HCT116 (cell line): ENCODE data around the gene GBF1. TPM values are rescaled to one million over a fixed set of nuclear protein-coding genes. Genes with fewer than 3 reads are reported as not detected.

ENCODE experiments used
- ATAC-seq: fragments of 200-7000 bp; cut with Tn5 transposase; 2 replicates; pipeline ENCODE4 v1.9.1; 2020; ENCODE audit warnings: mild to moderate bottlenecking, moderate library complexity
- BruUV-seq: library from RNA; stranded (reverse); fragments of 400-500 nt; replicated peaks from 2 replicates; lab custom pipeline; 2021; lab: Mats Ljungman, UMichigan
- CTCF ChIA-PET: fragments of 300-600 bp; sonication (Branson Sonifier 250); formaldehyde crosslinking; loops from one replicate; lab custom pipeline; 2021; ENCODE audit warnings: antibody characterized with exemption; lab: Charles Lee
- POLR2A ChIA-PET: fragments of 300-600, 350-600 bp; sonication (Branson Sonifier 250); formaldehyde crosslinking; loops from one replicate; lab custom pipeline; 2021; ENCODE audit warnings: antibody characterized with exemption; lab: Charles Lee
- RAD21 ChIA-PET, 2 experiments: fragments of 300-600 bp; sonication (Branson Sonifier 250); formaldehyde crosslinking; loops; one replicate each; lab custom pipeline; 2023; ENCODE audit warnings: low total read pairs in 2 of 2; ENCODE audit not compliant: uncharacterized antibody in 2 of 2, unreplicated experiment in 2 of 2, low non-redundant PET in 1 of 2; lab: Charles Lee
- DNase-seq: peaks from one replicate; pipeline ENCODE4 v3.0.0-alpha.2; 2010; ENCODE audit warnings: low read depth, low spot score
- H2AFZ ChIP-seq: fragments of 200-600 bp; shearing (Covaris generic), sonication (generic); 2 replicates; pipeline ENCODE4 v1.6.1; 2017; ENCODE audit warnings: low read depth, mixed run types, mixed read lengths, antibody characterized with exemption, low read length; ENCODE audit not compliant: poor library complexity, severe bottlenecking
- H3K27ac ChIP-seq: 2 replicates; pipeline ENCODE4 v1.5.1; 2012; ENCODE audit warnings: low read depth, low read length
- H3K27me3 ChIP-seq: fragments of 200-600 bp; sonication (generic); 2 replicates; pipeline ENCODE4 v1.6.1; 2016; ENCODE audit warnings: mixed run types, low read length, mixed read lengths; ENCODE audit not compliant: insufficient read depth
- H3K36me3 ChIP-seq, 2 experiments: fragments of 200-500 bp in 1 of 2; fragments of 200-600 bp in 1 of 2; sonication (Bioruptor generic) in 1 of 2; sonication (generic) in 1 of 2; 2 replicates each; pipeline versions ENCODE4 v1.5.1 to v1.6.1; 2014 to 2016; ENCODE audit warnings: low read length in 2 of 2, inconsistent platforms in 1 of 2, mixed read lengths in 1 of 2, mixed run types in 1 of 2; ENCODE audit not compliant: insufficient read depth in 2 of 2, control insufficient read depth in 1 of 2
- H3K4me1 ChIP-seq, 2 experiments: fragments of 200-600 bp in 1 of 2; sonication (generic) in 1 of 2; 2 replicates each; pipeline versions ENCODE4 v1.5.1 to v1.6.1; 2012 to 2017; ENCODE audit warnings: low read length in 2 of 2, inconsistent platforms in 1 of 2, mild to moderate bottlenecking in 1 of 2, mixed read lengths in 1 of 2, mixed run types in 1 of 2, moderate library complexity in 1 of 2; ENCODE audit not compliant: insufficient read depth in 2 of 2, control insufficient read depth in 1 of 2
- H3K4me2 ChIP-seq: fragments of 200-600 bp; sonication (generic); 2 replicates; pipeline ENCODE4 v1.6.1; 2017; ENCODE audit warnings: mixed run types, low read length, mixed read lengths
- H3K4me3 ChIP-seq, 2 experiments: fragments of 200-600 bp in 1 of 2; sonication (generic) in 1 of 2; replicated peaks in 1 of 2; 2 replicates each; pipeline ENCODE4 v1.5.1; 2011 to 2016; ENCODE audit warnings: low read length in 2 of 2, control low read depth in 1 of 2, low read depth in 1 of 2, mild to moderate bottlenecking in 1 of 2, mixed read lengths in 1 of 2, mixed run types in 1 of 2
- H3K79me2 ChIP-seq: fragments of 200-600 bp; sonication (generic); 2 replicates; pipeline ENCODE4 v1.6.1; 2017; ENCODE audit warnings: mild to moderate bottlenecking, mixed run types, low read length, moderate library complexity, mixed read lengths; ENCODE audit not compliant: insufficient read depth
- H3K9ac ChIP-seq: fragments of 200-600 bp; sonication (generic); 2 replicates; pipeline ENCODE4 v1.6.1; 2016; ENCODE audit warnings: low read length, mixed read lengths
- H3K9me2 ChIP-seq: fragments of 200-600 bp; sonication (generic), shearing (Covaris generic); 2 replicates; pipeline ENCODE4 v1.6.1; 2017; ENCODE audit warnings: mixed run types, mild to moderate bottlenecking, moderate library complexity; ENCODE audit not compliant: insufficient read depth
- H3K9me3 ChIP-seq, 2 experiments: fragments of 200-500 bp in 1 of 2; fragments of 200-600 bp in 1 of 2; sonication (Bioruptor generic) in 1 of 2; sonication (generic) in 1 of 2; 2 replicates each; pipeline ENCODE4 v1.6.1; 2014 to 2017; ENCODE audit warnings: low read length in 2 of 2, mixed read lengths in 2 of 2, inconsistent platforms in 1 of 2, low read depth in 1 of 2, mild to moderate bottlenecking in 1 of 2, mixed run types in 1 of 2, moderate library complexity in 1 of 2; ENCODE audit not compliant: control insufficient read depth in 1 of 2, insufficient read depth in 1 of 2
- H4K20me1 ChIP-seq: fragments of 200-600 bp; sonication (generic), shearing (Covaris generic); 2 replicates; pipeline ENCODE4 v1.6.1; 2017; ENCODE audit warnings: mixed run types, mild to moderate bottlenecking, moderate library complexity; ENCODE audit not compliant: insufficient read depth
- CBX3 ChIP-seq: IDR thresholded peaks from 2 replicates; pipeline ENCODE4 v1.6.1; 2012; ENCODE audit warnings: low read depth
- CEBPB ChIP-seq: IDR thresholded peaks from 2 replicates; pipeline ENCODE4 v1.6.1; 2012; ENCODE audit warnings: low read depth
- ELF1 ChIP-seq: IDR thresholded peaks from 2 replicates; pipeline ENCODE4 v1.6.1; 2012; ENCODE audit warnings: low read depth, borderline replicate concordance
- EZH2 ChIP-seq: fragments of 200-600 bp; sonication (generic); IDR thresholded peaks from 2 replicates; pipeline ENCODE4 v1.6.1; 2017; ENCODE audit warnings: antibody characterized with exemption, mixed run types
- EZH2phosphoT487 ChIP-seq: fragments of 200-600 bp; IDR thresholded peaks from 2 replicates; pipeline ENCODE4 v1.6.1; 2018; ENCODE audit warnings: antibody characterized with exemption, borderline replicate concordance
- FOSL1 ChIP-seq: IDR thresholded peaks from 2 replicates; pipeline ENCODE4 v1.6.1; 2012; ENCODE audit warnings: low read depth
- JUND ChIP-seq: IDR thresholded peaks from 2 replicates; pipeline ENCODE4 v1.6.1; 2012
- POLR2A ChIP-seq: IDR thresholded peaks from 2 replicates; pipeline ENCODE4 v1.7.0; 2011; ENCODE audit warnings: borderline replicate concordance; ENCODE audit not compliant: insufficient read depth, insufficient read length; ENCODE audit errors: extremely low read depth
- POLR2AphosphoS5 ChIP-seq: IDR thresholded peaks from 2 replicates; pipeline ENCODE4 v1.6.1; 2011; ENCODE audit warnings: mild to moderate bottlenecking, low read depth, low read length, moderate library complexity
- SP1 ChIP-seq: IDR thresholded peaks from 2 replicates; pipeline ENCODE4 v1.6.1; 2012; ENCODE audit warnings: low read depth
- SRF ChIP-seq: IDR thresholded peaks from 2 replicates; pipeline ENCODE4 v1.6.1; 2012; ENCODE audit warnings: low read depth
- TCF7L2 ChIP-seq: IDR thresholded peaks from 2 replicates; pipeline ENCODE4 v1.7.0; 2011; ENCODE audit warnings: borderline replicate concordance, inconsistent platforms; ENCODE audit not compliant: insufficient read depth, insufficient read length; ENCODE audit errors: extremely low read depth
- YY1 ChIP-seq: IDR thresholded peaks from 2 replicates; pipeline ENCODE4 v1.6.1; 2011; ENCODE audit warnings: low read length, low read depth, moderate library complexity, mild to moderate bottlenecking; ENCODE audit not compliant: insufficient replicate concordance; ENCODE audit errors: extremely low read depth
- ZFX ChIP-seq: fragments of 450-650 bp; IDR thresholded peaks from 2 replicates; pipeline ENCODE4 v1.6.1; 2017
- ZNF274 ChIP-seq: fragments of 200-500 bp; sonication (Bioruptor generic); IDR thresholded peaks from 2 replicates; pipeline ENCODE4 v1.6.1; 2014; ENCODE audit warnings: mild to moderate bottlenecking, low read depth, low read length, inconsistent platforms
- intact Hi-C: fragments of 100-400 bp; cut with micrococcal nuclease; formaldehyde crosslinking; loops from 2 replicates; pipeline ENCODE4 v1.10.0; 2022
- total RNA-seq: library from RNA; stranded (reverse); gene quantifications from one replicate; pipeline ENCODE4 v1.2.1, GENCODE V29; 2021; ENCODE audit not compliant: unreplicated experiment
- TF ChIP-seq, protein P1 (sequence below), 3 experiments: fragments of 200-600 bp in 1 of 3; sonication (generic) in 1 of 3; IDR thresholded peaks in 2 of 3; conservative IDR thresholded peaks in 1 of 3; 2 replicates each; pipeline ENCODE4 v1.5.1; 2012 to 2017; ENCODE audit warnings: low read depth in 2 of 3, low read length in 2 of 3, antibody characterized with exemption in 1 of 3, borderline replicate concordance in 1 of 3, control low read depth in 1 of 3, mild to moderate bottlenecking in 1 of 3, mixed read lengths in 1 of 3, mixed run types in 1 of 3, moderate library complexity in 1 of 3; ENCODE audit not compliant: insufficient read depth in 1 of 3

GBF1 gene
- total RNA-seq, 1 experiment from 2014 or later, result 58.9 TPM

DNA sequence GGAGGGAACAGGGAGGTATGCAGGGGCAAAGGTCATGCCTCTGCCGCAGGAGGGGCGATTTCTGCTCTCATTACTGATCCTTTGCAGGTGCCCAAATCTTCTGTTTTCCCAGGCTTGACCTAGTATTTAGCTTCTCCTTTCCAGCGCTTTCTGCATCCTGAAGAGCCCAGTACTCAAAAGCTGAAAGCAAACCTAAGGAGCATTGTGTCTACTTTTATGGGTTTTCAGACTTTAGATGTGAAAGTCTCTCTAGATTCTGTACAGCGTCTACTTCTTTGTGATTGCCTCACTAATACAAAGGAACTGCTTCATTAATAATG, 560 bp downstream of the GBF1 start:
- H3K4me1 ChIP-seq, result peaks cover 22 to 52% of the 10 kb centered on the region in 2 experiments
- intact Hi-C loops, result no loop called here
- H3K79me2 ChIP-seq, result peaks cover 53% of the 10 kb centered on the region
- peak overlapping the region; percentile 91 to 95 for H3K4me3 ChIP-seq
- ChIA-PET POLR2A (interaction anchor here (0.6 to 1.3 kb wide), 8 partner anchors 9 to 946 kb away, joined by 3 to 10 read pairs (median 4); no protein-coding TSS in a partner anchor), CTCF (interaction anchor here (1.1 to 6.6 kb wide), 8 partner anchors 15 to 176 kb away, joined by 3 to 63 read pairs (median 6); no protein-coding TSS in a partner anchor), RAD21 (interaction anchor here in 1 of 2 experiments (1.0 kb wide), 2 partner anchors 14 to 16 kb away, joined by 3 to 4 read pairs; no protein-coding TSS in a partner anchor)
- ATAC-seq (no peak), DNase-seq (no peak)
- H3K9me2 ChIP-seq, result no peaks in the 10 kb centered on the region
- H3K9ac ChIP-seq, result peak overlapping the region; percentile 72
- no peak overlapping the region for H2AFZ ChIP-seq
- no TSS peak for BruUV-seq
- no peaks in the 10 kb centered on the region for H3K27me3 ChIP-seq
- H4K20me1 ChIP-seq, result peaks cover 11% of the 10 kb centered on the region; the same call in 1 of the 2 replicates
- no peaks in the 10 kb centered on the region for H3K9me3 ChIP-seq
- H3K36me3 ChIP-seq, result 0 out of 4 replicates have a peak, but pooled peaks cover 0 to 2% of the 10 kb centered on the region in 2 experiments
- TF ChIP-seq ELF1 (no peak), YY1 (no peak), SRF (no peak), JUND (no peak), TCF7L2 (no peak), CEBPB (no peak), FOSL1 (no peak), ZNF274 (no peak), SP1 (no peak), POLR2A (no peak), ZFX (no peak), POLR2AphosphoS5 (no peak), EZH2phosphoT487 (no peak), CBX3 (no peak), EZH2 (no peak)
- TF ChIP-seq, protein P1, sequence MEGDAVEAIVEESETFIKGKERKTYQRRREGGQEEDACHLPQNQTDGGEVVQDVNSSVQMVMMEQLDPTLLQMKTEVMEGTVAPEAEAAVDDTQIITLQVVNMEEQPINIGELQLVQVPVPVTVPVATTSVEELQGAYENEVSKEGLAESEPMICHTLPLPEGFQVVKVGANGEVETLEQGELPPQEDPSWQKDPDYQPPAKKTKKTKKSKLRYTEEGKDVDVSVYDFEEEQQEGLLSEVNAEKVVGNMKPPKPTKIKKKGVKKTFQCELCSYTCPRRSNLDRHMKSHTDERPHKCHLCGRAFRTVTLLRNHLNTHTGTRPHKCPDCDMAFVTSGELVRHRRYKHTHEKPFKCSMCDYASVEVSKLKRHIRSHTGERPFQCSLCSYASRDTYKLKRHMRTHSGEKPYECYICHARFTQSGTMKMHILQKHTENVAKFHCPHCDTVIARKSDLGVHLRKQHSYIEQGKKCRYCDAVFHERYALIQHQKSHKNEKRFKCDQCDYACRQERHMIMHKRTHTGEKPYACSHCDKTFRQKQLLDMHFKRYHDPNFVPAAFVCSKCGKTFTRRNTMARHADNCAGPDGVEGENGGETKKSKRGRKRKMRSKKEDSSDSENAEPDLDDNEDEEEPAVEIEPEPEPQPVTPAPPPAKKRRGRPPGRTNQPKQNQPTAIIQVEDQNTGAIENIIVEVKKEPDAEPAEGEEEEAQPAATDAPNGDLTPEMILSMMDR (IDR thresholded peaks at IDR 0.05 in 2 of 3, conservative IDR thresholded peaks at IDR 0.05 in 1 of 3; ENCODE audit: borderline replicate concordance in 1 of 3, insufficient read depth in 1 of 3, low read depth in 2 of 3, low read length in 2 of 3), result no peak
- H3K4me2 ChIP-seq, result peak overlapping the region; percentile 91
- H3K27ac ChIP-seq, result peak overlapping the region; percentile 61
